ENCODE measurements around the gene C1QTNF12.

DNA sequence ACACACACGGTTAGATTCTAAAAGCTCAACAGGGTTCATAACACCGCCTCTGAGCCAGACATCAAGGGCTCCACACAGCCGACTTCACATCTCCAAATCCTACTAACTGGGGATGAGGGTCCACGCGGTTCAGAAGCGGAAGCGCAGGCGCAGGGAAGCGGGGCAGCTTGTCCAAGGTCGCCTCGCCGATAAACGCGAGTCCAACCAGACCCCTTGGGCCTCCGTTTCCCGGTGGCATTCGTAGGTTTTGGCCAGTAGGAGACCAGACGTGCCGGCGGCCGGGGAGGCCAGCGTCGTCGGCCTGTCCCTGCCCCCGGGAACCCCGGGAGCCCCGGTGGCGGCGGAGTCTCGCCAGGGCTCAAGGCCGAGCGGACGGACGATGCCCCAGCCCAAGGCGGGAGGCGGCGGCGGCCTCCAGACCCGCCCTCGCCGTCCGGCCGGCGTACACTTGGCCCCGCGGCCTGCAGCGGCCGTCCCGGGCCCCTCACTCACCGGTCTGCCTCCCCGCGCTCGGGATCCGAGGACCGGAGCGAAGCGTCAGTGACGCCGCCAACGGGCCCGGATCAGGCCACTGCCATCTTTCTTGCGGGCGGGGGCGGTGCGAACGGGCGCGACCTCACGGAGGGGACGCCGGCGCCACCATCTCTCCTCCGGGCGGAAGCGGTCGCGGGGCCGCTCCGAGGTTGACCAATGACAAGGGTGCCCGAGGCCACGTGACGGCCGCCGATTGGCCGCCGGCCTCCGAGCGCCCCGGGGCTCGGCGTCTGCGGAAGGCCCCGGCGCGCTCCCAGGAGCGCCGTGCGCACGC lies 14.9 kb downstream of the C1QTNF12 start, which contains the start of gene SDF4:
- TF ChIP-seq POLR2A (IDR thresholded peaks at IDR 0.05; ENCODE audit: low read depth) (peak; percentile 48), POLR2AphosphoS5 (IDR thresholded peaks at IDR 0.05) (peak; percentile 73 to 76)
- TF ChIP-seq, protein P1, sequence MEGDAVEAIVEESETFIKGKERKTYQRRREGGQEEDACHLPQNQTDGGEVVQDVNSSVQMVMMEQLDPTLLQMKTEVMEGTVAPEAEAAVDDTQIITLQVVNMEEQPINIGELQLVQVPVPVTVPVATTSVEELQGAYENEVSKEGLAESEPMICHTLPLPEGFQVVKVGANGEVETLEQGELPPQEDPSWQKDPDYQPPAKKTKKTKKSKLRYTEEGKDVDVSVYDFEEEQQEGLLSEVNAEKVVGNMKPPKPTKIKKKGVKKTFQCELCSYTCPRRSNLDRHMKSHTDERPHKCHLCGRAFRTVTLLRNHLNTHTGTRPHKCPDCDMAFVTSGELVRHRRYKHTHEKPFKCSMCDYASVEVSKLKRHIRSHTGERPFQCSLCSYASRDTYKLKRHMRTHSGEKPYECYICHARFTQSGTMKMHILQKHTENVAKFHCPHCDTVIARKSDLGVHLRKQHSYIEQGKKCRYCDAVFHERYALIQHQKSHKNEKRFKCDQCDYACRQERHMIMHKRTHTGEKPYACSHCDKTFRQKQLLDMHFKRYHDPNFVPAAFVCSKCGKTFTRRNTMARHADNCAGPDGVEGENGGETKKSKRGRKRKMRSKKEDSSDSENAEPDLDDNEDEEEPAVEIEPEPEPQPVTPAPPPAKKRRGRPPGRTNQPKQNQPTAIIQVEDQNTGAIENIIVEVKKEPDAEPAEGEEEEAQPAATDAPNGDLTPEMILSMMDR (IDR thresholded peaks at IDR 0.05), result no peak
